GM23338 (cell line): Measurements from ENCODE around the gene KLK10. TPM values are rescaled to one million over a fixed set of nuclear protein-coding genes. Genes with fewer than 3 reads are reported as not detected.

Experiments used
- ATAC-seq: fragments of 200-7000 bp; cut with Tn5 transposase; 3 replicates; pipeline ENCODE4 v1.9.1; 2020
- DNase-seq: peaks from one replicate; pipeline ENCODE4 v3.0.0-alpha.2; 2015; ENCODE audit warnings: low spot score
- H2AFZ ChIP-seq: fragments of 200-600 bp; sonication (generic); 2 replicates; pipeline ENCODE4 v1.8.0; 2016; ENCODE audit warnings: antibody characterized with exemption, mild to moderate bottlenecking, moderate library complexity
- H3F3A ChIP-seq: fragments of 200-600 bp; sonication (generic); replicated peaks from 2 replicates; pipeline ENCODE4 v1.8.0; 2017; ENCODE audit warnings: antibody characterized with exemption, mixed run types, low read depth
- H3K27ac ChIP-seq: fragments of 200-600 bp; sonication (generic); 2 replicates; pipeline ENCODE4 v1.6.1; 2016; ENCODE audit warnings: low read depth
- H3K27me3 ChIP-seq: fragments of 200-600 bp; sonication (generic); 2 replicates; pipeline ENCODE4 v1.8.0; 2016; ENCODE audit warnings: mild to moderate bottlenecking, mixed run types, moderate library complexity; ENCODE audit not compliant: insufficient read depth
- H3K36me3 ChIP-seq: fragments of 200-600 bp; sonication (generic); 2 replicates; pipeline ENCODE4 v1.8.0; 2016; ENCODE audit warnings: mild to moderate bottlenecking; ENCODE audit not compliant: insufficient read depth
- H3K4me1 ChIP-seq: fragments of 200-600 bp; sonication (generic); 2 replicates; pipeline ENCODE4 v1.8.0; 2016; ENCODE audit warnings: mild to moderate bottlenecking, moderate library complexity; ENCODE audit not compliant: insufficient read depth
- H3K4me2 ChIP-seq: fragments of 200-600 bp; sonication (generic); 2 replicates; pipeline ENCODE4 v1.7.1; 2017; ENCODE audit warnings: mixed run types
- H3K4me3 ChIP-seq: fragments of 200-600 bp; sonication (generic); 2 replicates; pipeline ENCODE4 v1.6.1; 2016; ENCODE audit warnings: mixed run types
- H3K79me2 ChIP-seq: fragments of 200-600 bp; sonication (generic); replicated peaks from 2 replicates; pipeline ENCODE4 v1.8.0; 2017; ENCODE audit warnings: mild to moderate bottlenecking; ENCODE audit not compliant: insufficient read depth
- H3K9me2 ChIP-seq: fragments of 200-600 bp; sonication (generic); 2 replicates; pipeline ENCODE4 v1.8.0; 2017; ENCODE audit not compliant: insufficient read depth
- H4K20me1 ChIP-seq: fragments of 200-600 bp; sonication (generic); replicated peaks from 2 replicates; pipeline ENCODE4 v1.8.0; 2017; ENCODE audit warnings: mild to moderate bottlenecking; ENCODE audit not compliant: insufficient read depth
- H3K27ac Mint-ChIP-seq: 2 replicates; pipeline ENCODE4 v1.8.0; 2020; ENCODE audit warnings: inconsistent platforms, mild to moderate bottlenecking, moderate library complexity, mixed read lengths
- H3K27me3 Mint-ChIP-seq: 3 replicates; pipeline ENCODE4 v1.8.0; 2022; ENCODE audit warnings: low read depth, mild to moderate bottlenecking, moderate library complexity, mixed read lengths, inconsistent platforms; ENCODE audit not compliant: insufficient read depth, poor library complexity
- H3K36me3 Mint-ChIP-seq: 3 replicates; pipeline ENCODE4 v1.8.0; 2021; ENCODE audit warnings: low read depth, mild to moderate bottlenecking, inconsistent platforms, moderate library complexity, mixed read lengths
- H3K4me1 Mint-ChIP-seq: 3 replicates; pipeline ENCODE4 v1.8.0; 2020; ENCODE audit warnings: mild to moderate bottlenecking, inconsistent platforms, mixed read lengths
- H3K4me3 Mint-ChIP-seq: 3 replicates; pipeline ENCODE4 v1.8.0; 2021; ENCODE audit warnings: moderate library complexity, mild to moderate bottlenecking, inconsistent platforms, mixed read lengths
- H3K9me3 Mint-ChIP-seq: 3 replicates; pipeline ENCODE4 v1.8.0; 2020; ENCODE audit warnings: moderate library complexity, mild to moderate bottlenecking, inconsistent platforms, mixed read lengths
- CREB1 ChIP-seq: fragments of 250-450 bp; sonication (Bioruptor Pico); IDR thresholded peaks from 2 replicates; pipeline ENCODE4 v1.5.0; 2020; ENCODE audit warnings: low read depth, mild to moderate bottlenecking, moderate library complexity
- ETS1 ChIP-seq: IDR thresholded peaks from 2 replicates; pipeline ENCODE4 v1.6.1; 2016; ENCODE audit warnings: antibody characterized with exemption
- EZH2 ChIP-seq: fragments of 200-600 bp; sonication (generic); IDR thresholded peaks from one replicate; pipeline ENCODE4 v1.8.0; 2017; ENCODE audit warnings: antibody characterized with exemption, mild to moderate bottlenecking, low read depth; ENCODE audit not compliant: unreplicated experiment
- EZH2phosphoT487 ChIP-seq: fragments of 200-600 bp; sonication (generic); IDR thresholded peaks from one replicate; pipeline ENCODE4 v1.8.1; 2018; ENCODE audit warnings: antibody characterized with exemption; ENCODE audit not compliant: unreplicated experiment
- JUNB ChIP-seq: IDR thresholded peaks from one replicate; pipeline ENCODE4 v1.6.1; 2016; ENCODE audit warnings: antibody characterized with exemption; ENCODE audit not compliant: unreplicated experiment
- NANOG ChIP-seq: IDR thresholded peaks from 2 replicates; pipeline ENCODE4 v1.6.1; 2016; ENCODE audit warnings: antibody characterized with exemption, borderline replicate concordance
- POLR2AphosphoS5 ChIP-seq: IDR thresholded peaks from 2 replicates; pipeline ENCODE4 v1.6.1; 2016; ENCODE audit warnings: antibody characterized with exemption, low read depth
- REST ChIP-seq: IDR thresholded peaks from one replicate; pipeline ENCODE4 v1.6.1; 2018; ENCODE audit warnings: antibody characterized with exemption; ENCODE audit not compliant: unreplicated experiment
- STAT1 ChIP-seq: IDR thresholded peaks from one replicate; pipeline ENCODE4 v1.6.1; 2016; ENCODE audit warnings: antibody characterized with exemption; ENCODE audit not compliant: unreplicated experiment
- ZNF114 ChIP-seq: fragments of 250-450 bp; sonication (Bioruptor Pico); IDR thresholded peaks from 2 replicates; pipeline ENCODE4 v1.5.0; 2020; ENCODE audit warnings: mild to moderate bottlenecking, moderate library complexity
- ZNF331 ChIP-seq: fragments of 250-450 bp; sonication (Bioruptor Pico); IDR thresholded peaks from 2 replicates; pipeline ENCODE4 v1.5.0; 2020; ENCODE audit warnings: low read depth, mild to moderate bottlenecking, moderate library complexity
- polyA plus RNA-seq: library from polyadenylated mRNA; unstranded; fragments of >200 nt; fragmentation: Nextera tagmentation; extraction: Ambion mirVana; gene quantifications from 2 replicates; pipeline ENCODE4 v1.2.1, GENCODE V29; 2016
- total RNA-seq: library from RNA; depleted of rRNA; stranded (reverse); fragments of >200 nt; shearing (Covaris generic); gene quantifications from 2 replicates; pipeline ENCODE4 v1.2.3, GENCODE V29; 2014
- TF ChIP-seq, protein P1 (sequence below): fragments of 250-450 bp; sonication (Bioruptor Pico); IDR thresholded peaks from 2 replicates; pipeline ENCODE4 v1.5.0; 2020; ENCODE audit warnings: mild to moderate bottlenecking, moderate library complexity
- TF ChIP-seq, protein P2 (sequence below), 2 experiments: fragments of 200-600 bp in 1 of 2; sonication (generic) in 1 of 2; conservative IDR thresholded peaks; 2 replicates each; pipeline versions ENCODE4 v1.5.1 to v1.6.1; 2016 to 2017; ENCODE audit warnings: antibody characterized with exemption in 2 of 2, low read depth in 2 of 2, mild to moderate bottlenecking in 2 of 2, moderate library complexity in 1 of 2

KLK10 gene
- total and polyA plus RNA-seq, 2 experiments from 2014 or later: 6.1 to 6.6 TPM

GRCh38 chr19:50994129-50994528 is 25.4 kb downstream of the KLK10 start:
- no peaks in the 10 kb centered on the region for H4K20me1 ChIP-seq
- no peak overlapping the region for H3K27ac Mint-ChIP-seq
- H2AFZ ChIP-seq: no peak overlapping the region
- TF ChIP-seq ETS1 (no peak), EZH2 (no peak), CREB1 (CRISPR knock-in tag) (no peak), EZH2phosphoT487 (no peak), NANOG (no peak), JUNB (no peak), ZNF114 (CRISPR knock-in tag) (no peak), STAT1 (no peak), REST (no peak), ZNF331 (no peak), POLR2AphosphoS5 (no peak)
- TF ChIP-seq, protein P1, sequence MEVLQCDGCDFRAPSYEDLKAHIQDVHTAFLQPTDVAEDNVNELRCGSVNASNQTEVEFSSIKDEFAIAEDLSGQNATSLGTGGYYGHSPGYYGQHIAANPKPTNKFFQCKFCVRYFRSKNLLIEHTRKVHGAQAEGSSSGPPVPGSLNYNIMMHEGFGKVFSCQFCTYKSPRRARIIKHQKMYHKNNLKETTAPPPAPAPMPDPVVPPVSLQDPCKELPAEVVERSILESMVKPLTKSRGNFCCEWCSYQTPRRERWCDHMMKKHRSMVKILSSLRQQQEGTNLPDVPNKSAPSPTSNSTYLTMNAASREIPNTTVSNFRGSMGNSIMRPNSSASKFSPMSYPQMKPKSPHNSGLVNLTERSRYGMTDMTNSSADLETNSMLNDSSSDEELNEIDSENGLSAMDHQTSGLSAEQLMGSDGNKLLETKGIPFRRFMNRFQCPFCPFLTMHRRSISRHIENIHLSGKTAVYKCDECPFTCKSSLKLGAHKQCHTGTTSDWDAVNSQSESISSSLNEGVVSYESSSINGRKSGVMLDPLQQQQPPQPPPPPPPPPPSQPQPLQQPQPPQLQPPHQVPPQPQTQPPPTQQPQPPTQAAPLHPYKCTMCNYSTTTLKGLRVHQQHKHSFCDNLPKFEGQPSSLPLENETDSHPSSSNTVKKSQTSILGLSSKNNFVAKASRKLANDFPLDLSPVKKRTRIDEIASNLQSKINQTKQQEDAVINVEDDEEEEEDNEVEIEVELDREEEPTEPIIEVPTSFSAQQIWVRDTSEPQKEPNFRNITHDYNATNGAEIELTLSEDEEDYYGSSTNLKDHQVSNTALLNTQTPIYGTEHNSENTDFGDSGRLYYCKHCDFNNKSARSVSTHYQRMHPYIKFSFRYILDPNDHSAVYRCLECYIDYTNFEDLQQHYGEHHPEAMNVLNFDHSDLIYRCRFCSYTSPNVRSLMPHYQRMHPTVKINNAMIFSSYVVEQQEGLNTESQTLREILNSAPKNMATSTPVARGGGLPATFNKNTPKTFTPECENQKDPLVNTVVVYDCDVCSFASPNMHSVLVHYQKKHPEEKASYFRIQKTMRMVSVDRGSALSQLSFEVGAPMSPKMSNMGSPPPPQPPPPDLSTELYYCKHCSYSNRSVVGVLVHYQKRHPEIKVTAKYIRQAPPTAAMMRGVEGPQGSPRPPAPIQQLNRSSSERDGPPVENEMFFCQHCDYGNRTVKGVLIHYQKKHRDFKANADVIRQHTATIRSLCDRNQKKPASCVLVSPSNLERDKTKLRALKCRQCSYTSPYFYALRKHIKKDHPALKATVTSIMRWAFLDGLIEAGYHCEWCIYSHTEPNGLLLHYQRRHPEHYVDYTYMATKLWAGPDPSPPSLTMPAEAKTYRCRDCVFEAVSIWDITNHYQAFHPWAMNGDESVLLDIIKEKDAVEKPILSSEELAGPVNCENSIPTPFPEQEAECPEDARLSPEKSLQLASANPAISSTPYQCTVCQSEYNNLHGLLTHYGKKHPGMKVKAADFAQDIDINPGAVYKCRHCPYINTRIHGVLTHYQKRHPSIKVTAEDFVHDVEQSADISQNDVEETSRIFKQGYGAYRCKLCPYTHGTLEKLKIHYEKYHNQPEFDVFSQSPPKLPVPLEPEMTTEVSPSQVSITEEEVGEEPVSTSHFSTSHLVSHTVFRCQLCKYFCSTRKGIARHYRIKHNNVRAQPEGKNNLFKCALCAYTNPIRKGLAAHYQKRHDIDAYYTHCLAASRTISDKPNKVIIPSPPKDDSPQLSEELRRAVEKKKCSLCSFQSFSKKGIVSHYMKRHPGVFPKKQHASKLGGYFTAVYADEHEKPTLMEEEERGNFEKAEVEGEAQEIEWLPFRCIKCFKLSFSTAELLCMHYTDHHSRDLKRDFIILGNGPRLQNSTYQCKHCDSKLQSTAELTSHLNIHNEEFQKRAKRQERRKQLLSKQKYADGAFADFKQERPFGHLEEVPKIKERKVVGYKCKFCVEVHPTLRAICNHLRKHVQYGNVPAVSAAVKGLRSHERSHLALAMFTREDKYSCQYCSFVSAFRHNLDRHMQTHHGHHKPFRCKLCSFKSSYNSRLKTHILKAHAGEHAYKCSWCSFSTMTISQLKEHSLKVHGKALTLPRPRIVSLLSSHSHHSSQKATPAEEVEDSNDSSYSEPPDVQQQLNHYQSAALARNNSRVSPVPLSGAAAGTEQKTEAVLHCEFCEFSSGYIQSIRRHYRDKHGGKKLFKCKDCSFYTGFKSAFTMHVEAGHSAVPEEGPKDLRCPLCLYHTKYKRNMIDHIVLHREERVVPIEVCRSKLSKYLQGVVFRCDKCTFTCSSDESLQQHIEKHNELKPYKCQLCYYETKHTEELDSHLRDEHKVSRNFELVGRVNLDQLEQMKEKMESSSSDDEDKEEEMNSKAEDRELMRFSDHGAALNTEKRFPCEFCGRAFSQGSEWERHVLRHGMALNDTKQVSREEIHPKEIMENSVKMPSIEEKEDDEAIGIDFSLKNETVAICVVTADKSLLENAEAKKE (CRISPR knock-in tag): no peak
- TF ChIP-seq, protein P2, sequence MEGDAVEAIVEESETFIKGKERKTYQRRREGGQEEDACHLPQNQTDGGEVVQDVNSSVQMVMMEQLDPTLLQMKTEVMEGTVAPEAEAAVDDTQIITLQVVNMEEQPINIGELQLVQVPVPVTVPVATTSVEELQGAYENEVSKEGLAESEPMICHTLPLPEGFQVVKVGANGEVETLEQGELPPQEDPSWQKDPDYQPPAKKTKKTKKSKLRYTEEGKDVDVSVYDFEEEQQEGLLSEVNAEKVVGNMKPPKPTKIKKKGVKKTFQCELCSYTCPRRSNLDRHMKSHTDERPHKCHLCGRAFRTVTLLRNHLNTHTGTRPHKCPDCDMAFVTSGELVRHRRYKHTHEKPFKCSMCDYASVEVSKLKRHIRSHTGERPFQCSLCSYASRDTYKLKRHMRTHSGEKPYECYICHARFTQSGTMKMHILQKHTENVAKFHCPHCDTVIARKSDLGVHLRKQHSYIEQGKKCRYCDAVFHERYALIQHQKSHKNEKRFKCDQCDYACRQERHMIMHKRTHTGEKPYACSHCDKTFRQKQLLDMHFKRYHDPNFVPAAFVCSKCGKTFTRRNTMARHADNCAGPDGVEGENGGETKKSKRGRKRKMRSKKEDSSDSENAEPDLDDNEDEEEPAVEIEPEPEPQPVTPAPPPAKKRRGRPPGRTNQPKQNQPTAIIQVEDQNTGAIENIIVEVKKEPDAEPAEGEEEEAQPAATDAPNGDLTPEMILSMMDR (conservative IDR thresholded peaks at IDR 0.05; ENCODE audit: low read depth in 2 of 2): no peak
- H3K4me3 Mint-ChIP-seq: no peak overlapping the region
- H3K27me3 ChIP-seq: no peaks in the 10 kb centered on the region
- H3K4me1 Mint-ChIP-seq: no peaks in the 10 kb centered on the region
- H3K79me2 ChIP-seq: no peaks in the 10 kb centered on the region
- no peaks in the 10 kb centered on the region for H3K36me3 ChIP-seq
- no peak overlapping the region for H3K27ac ChIP-seq
- DNase-seq (no peak), ATAC-seq (no peak)
- no peak overlapping the region for H3K4me3 ChIP-seq
- H3F3A ChIP-seq: no peaks in the 10 kb centered on the region
- no peaks in the 10 kb centered on the region for H3K4me1 ChIP-seq
- H3K9me2 ChIP-seq: no peaks in the 10 kb centered on the region
- H3K27me3 Mint-ChIP-seq: peaks cover 16% of the 10 kb centered on the region
- no peak overlapping the region for H3K4me2 ChIP-seq
- H3K9me3 Mint-ChIP-seq: peaks cover 7% of the 10 kb centered on the region
- H3K36me3 Mint-ChIP-seq: no peaks in the 10 kb centered on the region
